CD4-positive, alpha-beta T cell treated with Interleukin-15 for 1 hour (primary cell): Measurements from ENCODE around the gene PLCL1.
"Not testable (repeated sequence)": the region's sequence is repeated elsewhere in the genome, so short reads cannot be mapped to it uniquely, and the experiment has no call there.

Experiments
- DNase-seq: peaks from one replicate; pipeline ENCODE4 v3.0.0-alpha.2; 2020

Gene PLCL1

GRCh38 chr2:198008230-198008629 lies 203.8 kb downstream of the PLCL1 start:
- no peak for DNase-seq

DNA sequence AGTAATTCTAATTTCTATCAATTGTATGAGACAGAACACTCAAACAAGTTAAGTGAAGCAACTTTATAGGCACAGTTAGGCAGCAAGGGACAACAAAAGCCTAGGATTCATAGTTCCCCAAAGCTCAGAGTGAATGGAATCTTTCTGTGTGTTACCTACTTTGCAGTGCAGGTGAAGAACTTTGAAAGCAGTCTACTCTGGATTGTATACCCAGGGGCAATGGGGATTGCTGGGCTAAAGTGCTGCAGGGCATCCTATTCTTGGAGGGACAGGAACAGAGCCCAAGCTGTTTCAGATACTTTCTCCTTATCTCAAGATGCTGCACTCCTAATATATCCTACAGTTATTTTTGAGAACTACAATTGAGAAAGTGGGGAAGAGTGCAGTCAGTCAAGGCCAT lies 207.6 kb downstream of the PLCL1 start:
- DNase-seq, result no peak

GRCh38 chr2:198016243-198016642 lies 211.8 kb downstream of the PLCL1 start:
- DNase-seq, result no peak

- no peak for DNase-seq
Observed at GRCh38 chr2:198017068-198017467, 212.7 kb downstream of the PLCL1 start.

GRCh38 chr2:198028955-198029354 lies 224.6 kb downstream of the PLCL1 start:
- DNase-seq, result no peak

GRCh38 chr2:198029576-198029975 lies 225.2 kb downstream of the PLCL1 start:
- DNase-seq, result not testable (repeated sequence)

- no peak for DNase-seq
Observed at GRCh38 chr2:198033626-198034025, 229.2 kb downstream of the PLCL1 start.

DNA sequence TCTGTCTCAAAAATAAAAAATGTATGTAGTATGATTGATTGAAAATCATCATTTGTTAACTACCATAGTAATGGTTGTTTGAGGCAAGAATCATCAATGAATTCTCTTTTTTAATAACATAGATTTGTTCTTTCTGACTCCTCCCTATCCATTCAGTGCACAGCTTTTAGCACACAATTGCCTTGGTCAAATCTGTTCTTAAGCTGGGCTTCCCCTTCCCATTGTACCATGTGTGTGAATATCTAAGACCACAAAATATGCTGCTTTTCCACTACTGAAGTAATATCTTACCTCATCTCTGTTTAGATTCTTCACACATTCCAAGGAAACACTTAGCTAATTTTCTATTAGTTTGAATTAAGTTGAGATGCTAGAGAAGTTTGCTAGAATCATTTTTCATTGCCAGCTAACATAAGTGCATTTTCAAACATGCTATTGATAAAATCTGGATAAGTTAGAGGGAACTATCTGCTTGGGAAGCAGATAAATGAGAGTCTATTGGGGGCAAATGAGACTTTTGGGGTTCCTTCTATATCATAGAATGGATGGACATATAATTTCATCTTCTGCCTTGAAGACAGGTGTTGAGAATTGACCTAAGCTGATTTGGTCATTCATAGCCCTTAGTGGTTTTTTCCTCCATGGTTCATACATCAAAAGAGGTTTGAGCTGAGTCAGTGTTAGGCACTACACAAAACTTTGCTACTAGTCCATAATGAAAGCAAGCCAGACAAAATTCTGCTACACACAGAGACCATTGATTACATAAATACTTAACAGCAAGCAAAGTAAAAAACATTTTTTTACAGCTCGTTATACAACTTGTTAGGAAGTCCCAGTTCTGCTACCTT lies 231.9 kb downstream of the PLCL1 start:
- DNase-seq, result no peak

GRCh38 chr2:198040835-198041234 lies 236.4 kb downstream of the PLCL1 start:
- no peak for DNase-seq

GRCh38 chr2:198042189-198042588 lies 237.8 kb downstream of the PLCL1 start:
- DNase-seq, result no peak

GRCh38 chr2:198044777-198045176 lies 240.4 kb downstream of the PLCL1 start:
- no peak for DNase-seq

- DNase-seq, result no peak
Observed at GRCh38 chr2:198045227-198045626, 240.8 kb downstream of the PLCL1 start.

DNA sequence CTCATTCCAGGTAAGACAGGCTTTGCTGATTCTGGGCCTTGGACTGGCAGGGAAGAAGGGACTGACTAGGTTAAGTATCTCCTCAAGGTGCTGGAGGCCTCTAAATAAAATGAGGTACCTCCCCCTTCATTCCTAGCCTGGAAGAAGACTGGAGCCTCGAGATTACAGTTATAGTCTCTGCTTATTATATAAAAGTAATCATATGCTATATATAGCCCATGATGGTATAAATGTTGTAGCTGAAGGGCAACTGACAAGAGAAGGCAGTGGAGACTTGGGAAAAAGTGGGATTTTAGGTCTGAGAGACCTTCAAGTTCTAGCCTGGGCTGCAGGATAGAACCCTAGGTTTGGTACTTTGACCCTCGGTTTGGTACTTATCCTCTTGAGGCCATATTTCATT lies 248.3 kb downstream of the PLCL1 start:
- no peak for DNase-seq

DNA sequence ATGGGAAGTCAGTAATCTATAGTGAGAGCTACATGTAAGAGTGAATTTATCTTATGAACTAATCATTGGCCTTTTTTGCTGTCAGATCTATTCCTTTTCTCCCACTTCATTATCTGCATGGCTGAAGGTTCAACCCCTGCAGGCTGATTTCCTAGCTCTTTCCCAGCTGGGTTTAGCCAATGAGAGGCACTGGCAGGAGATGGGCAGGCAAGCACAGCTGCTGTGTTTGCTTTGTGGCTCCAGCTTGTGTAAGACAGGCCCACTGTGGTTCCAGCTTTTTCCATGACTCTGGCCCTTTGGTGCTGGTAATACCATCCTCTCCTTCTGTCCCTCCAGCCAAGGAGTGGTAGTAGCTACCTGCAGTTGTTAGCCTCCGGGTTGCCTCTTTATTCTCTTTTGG lies 248.8 kb downstream of the PLCL1 start:
- no peak for DNase-seq

DNA sequence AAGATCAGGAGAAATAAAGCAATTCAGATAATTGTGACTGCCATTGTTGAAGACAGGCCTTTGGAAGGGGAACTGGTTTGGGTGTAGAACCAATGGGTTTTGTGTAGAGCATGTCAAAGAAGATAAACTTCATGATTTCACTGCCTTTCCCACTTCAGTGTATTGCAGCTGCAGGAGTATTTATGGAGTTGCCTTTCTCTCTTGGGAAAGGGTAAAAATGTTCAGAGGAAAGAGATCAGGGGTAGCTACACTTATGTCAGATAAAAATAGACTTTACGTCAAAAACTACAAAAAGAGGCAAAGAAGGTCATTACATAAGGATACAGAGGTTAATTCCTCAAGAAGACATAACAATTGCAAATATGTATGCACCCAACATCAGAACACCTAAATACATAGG lies 249.4 kb downstream of the PLCL1 start:
- no peak for DNase-seq

GRCh38 chr2:198054299-198054698 lies 249.9 kb downstream of the PLCL1 start:
- no peak for DNase-seq

- no peak for DNase-seq
Observed at GRCh38 chr2:198055716-198056115, 251.3 kb downstream of the PLCL1 start.

GRCh38 chr2:198056836-198057235 lies 252.4 kb downstream of the PLCL1 start:
- no peak for DNase-seq

DNA sequence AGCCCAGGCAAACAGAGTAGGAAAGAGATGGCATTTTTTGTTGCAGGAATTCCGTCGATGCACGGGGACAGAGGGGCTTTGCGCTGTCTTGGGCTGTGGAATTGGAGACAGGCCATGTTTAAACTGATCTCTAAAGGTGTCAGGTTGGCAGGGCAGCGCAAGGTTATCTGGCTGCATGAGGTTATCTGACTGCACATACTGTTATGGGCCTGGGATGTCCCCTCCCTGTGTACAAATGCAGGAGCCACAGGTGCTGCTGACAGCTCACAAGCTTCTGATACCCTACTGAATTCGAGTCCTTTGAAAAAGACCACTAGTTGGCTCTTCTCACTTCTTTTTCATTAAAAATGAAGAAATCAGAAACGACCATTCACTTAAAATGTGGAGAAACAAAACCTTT lies 255.4 kb downstream of the PLCL1 start:
- no peak for DNase-seq

GRCh38 chr2:198060277-198060676 lies 255.9 kb downstream of the PLCL1 start:
- DNase-seq, result no peak

GRCh38 chr2:198062826-198063225 lies 258.4 kb downstream of the PLCL1 start:
- DNase-seq, result no peak

- no peak for DNase-seq
Observed at GRCh38 chr2:198063242-198063641, 258.8 kb downstream of the PLCL1 start.

DNA sequence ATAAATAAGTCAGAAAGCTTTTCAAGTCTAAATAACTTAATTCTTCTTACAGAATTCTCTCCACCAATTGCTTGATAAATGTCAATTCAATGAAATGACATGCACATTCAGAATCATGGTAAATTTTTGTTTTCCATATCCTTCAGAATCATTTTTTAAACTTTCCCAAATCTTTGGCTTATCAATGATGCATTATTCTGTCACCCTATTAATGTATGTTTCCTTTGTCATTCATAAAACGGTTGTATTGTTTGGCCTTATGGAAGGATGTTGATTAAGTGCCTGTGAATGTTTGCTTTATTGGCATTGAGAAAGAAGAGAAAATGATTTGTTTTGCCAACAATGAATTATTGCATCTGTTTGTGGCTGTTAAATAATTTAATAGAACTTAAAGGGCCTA lies 260.9 kb downstream of the PLCL1 start:
- DNase-seq, result no peak

GRCh38 chr2:198066597-198066996 lies 262.2 kb downstream of the PLCL1 start:
- no peak for DNase-seq

- no peak for DNase-seq
Observed at GRCh38 chr2:198072655-198073054, 268.3 kb downstream of the PLCL1 start.
